IMR-90 (cell line): ENCODE measurements around the gene DOK1. TPM values are rescaled to one million over a fixed set of nuclear protein-coding genes. Genes with fewer than 3 reads are reported as not detected.

Source experiments
- ATAC-seq: fragments of 200-7000 bp; cut with Tn5 transposase; 2 replicates; pipeline ENCODE4 v1.9.1; 2020; ENCODE audit warnings: low read depth, mild to moderate bottlenecking, moderate library complexity
- BruUV-seq: library from RNA; stranded (reverse); fragments of 400-500 nt; replicated peaks from 2 replicates; lab custom pipeline; 2021; lab: Mats Ljungman, UMichigan
- CTCF ChIA-PET: fragments of 300-600 bp; formaldehyde crosslinking; extraction: SDS; loops from one replicate; lab custom pipeline; 2021; ENCODE audit warnings: antibody characterized with exemption; lab: Yijun Ruan, JAX
- POLR2A ChIA-PET: fragments of 300-600 bp; sonication (Branson Sonifier 250); formaldehyde crosslinking; loops from one replicate; lab custom pipeline; 2022; ENCODE audit warnings: antibody characterized with exemption; ENCODE audit not compliant: unreplicated experiment; lab: Charles Lee
- DNase-seq: peaks from one replicate; pipeline ENCODE4 v3.0.0; 2013
- H2AFZ ChIP-seq: replicated peaks from 2 replicates; pipeline ENCODE3; 2013; ENCODE audit warnings: low read length, mild to moderate bottlenecking; ENCODE audit not compliant: poor library complexity
- H2AK5ac ChIP-seq: 2 replicates; pipeline ENCODE4 v1.6.1; 2013; ENCODE audit warnings: low read depth, low read length, inconsistent platforms
- H2AK9ac ChIP-seq: replicated peaks from 2 replicates; pipeline ENCODE3; 2013; ENCODE audit warnings: mild to moderate bottlenecking, low read depth, low read length, moderate library complexity; ENCODE audit not compliant: poor library complexity
- H2BK120ac ChIP-seq: 2 replicates; pipeline ENCODE4 v1.6.1; 2013; ENCODE audit warnings: low read depth, low read length, inconsistent platforms
- H2BK15ac ChIP-seq: 3 replicates; pipeline ENCODE4 v1.6.1; 2013; ENCODE audit warnings: low read depth, low read length, inconsistent platforms
- H2BK20ac ChIP-seq: 2 replicates; pipeline ENCODE4 v1.6.1; 2013; ENCODE audit warnings: low read depth, mild to moderate bottlenecking, inconsistent platforms, low read length, moderate library complexity
- H2BK5ac ChIP-seq: 2 replicates; pipeline ENCODE4 v1.6.1; 2013; ENCODE audit warnings: mild to moderate bottlenecking, low read depth, low read length, inconsistent platforms; ENCODE audit not compliant: poor library complexity, severe bottlenecking
- H3K14ac ChIP-seq: replicated peaks from 2 replicates; pipeline ENCODE4 v1.6.1; 2013; ENCODE audit warnings: low read depth, low read length, inconsistent platforms
- H3K18ac ChIP-seq: 2 replicates; pipeline ENCODE4 v1.6.1; 2013; ENCODE audit warnings: low read depth, low read length, control low read depth
- H3K23ac ChIP-seq: 2 replicates; pipeline ENCODE4 v1.6.1; 2013; ENCODE audit warnings: low read depth, low read length, inconsistent platforms
- H3K27ac ChIP-seq: 2 replicates; pipeline ENCODE4 v1.5.1; 2013; ENCODE audit warnings: mild to moderate bottlenecking, control low read depth, low read length; ENCODE audit not compliant: insufficient read depth
- H3K27me3 ChIP-seq: 2 replicates; pipeline ENCODE4 v1.6.1; 2013; ENCODE audit warnings: low read length; ENCODE audit not compliant: control insufficient read depth, insufficient read depth
- H3K36me3 ChIP-seq: 2 replicates; pipeline ENCODE4 v1.6.1; 2013; ENCODE audit warnings: low read length, mixed read lengths; ENCODE audit not compliant: control insufficient read depth, insufficient read depth
- H3K4ac ChIP-seq: 2 replicates; pipeline ENCODE4 v1.6.1; 2013; ENCODE audit warnings: low read depth, low read length, inconsistent platforms
- H3K4me1 ChIP-seq: 2 replicates; pipeline ENCODE4 v1.6.1; 2013; ENCODE audit warnings: low read length, mixed read lengths; ENCODE audit not compliant: control insufficient read depth, insufficient read depth
- H3K4me2 ChIP-seq: 2 replicates; pipeline ENCODE4 v1.6.1; 2013; ENCODE audit warnings: low read depth, mild to moderate bottlenecking, control low read depth, low read length, moderate library complexity
- H3K4me3 ChIP-seq: 2 replicates; pipeline ENCODE4 v1.5.1; 2013; ENCODE audit warnings: low read depth, mild to moderate bottlenecking, control low read depth, low read length, moderate library complexity; ENCODE audit not compliant: insufficient read depth
- H3K56ac ChIP-seq: 2 replicates; pipeline ENCODE4 v1.6.1; 2013; ENCODE audit warnings: low read length, inconsistent platforms; ENCODE audit not compliant: insufficient read depth; ENCODE audit errors: extremely low read depth
- H3K79me1 ChIP-seq, 2 experiments: 2 replicates each; pipeline ENCODE4 v1.6.1; 2013; ENCODE audit warnings: low read length in 2 of 2, inconsistent platforms in 1 of 2, low read depth in 1 of 2
- H3K9ac ChIP-seq: 2 replicates; pipeline ENCODE4 v1.6.1; 2013; ENCODE audit warnings: low read depth, low read length, control low read depth
- H3K9me1 ChIP-seq: 2 replicates; pipeline ENCODE4 v1.6.1; 2013; ENCODE audit warnings: low read length, inconsistent platforms; ENCODE audit not compliant: insufficient read depth
- H3K9me3 ChIP-seq: 2 replicates; pipeline ENCODE4 v1.6.1; 2013; ENCODE audit warnings: low read length; ENCODE audit not compliant: control insufficient read depth, insufficient read depth
- H4K20me1 ChIP-seq: 2 replicates; pipeline ENCODE4 v1.6.1; 2013; ENCODE audit warnings: low read length, inconsistent platforms; ENCODE audit not compliant: insufficient read depth
- H4K5ac ChIP-seq: 2 replicates; pipeline ENCODE4 v1.6.1; 2013; ENCODE audit warnings: mild to moderate bottlenecking, low read depth, low read length, control low read depth
- H4K8ac ChIP-seq, 2 experiments: 2 replicates each; pipeline ENCODE4 v1.6.1; 2013; ENCODE audit warnings: low read depth in 2 of 2, low read length in 2 of 2, control low read depth in 1 of 2, inconsistent platforms in 1 of 2
- H4K91ac ChIP-seq: 2 replicates; pipeline ENCODE4 v1.6.1; 2013; ENCODE audit warnings: low read depth, low read length, inconsistent platforms; ENCODE audit not compliant: insufficient read depth
- BHLHE40 ChIP-seq: fragments of 150-350 bp; IDR thresholded peaks from 2 replicates; pipeline ENCODE4 v1.6.1; 2016; ENCODE audit warnings: mild to moderate bottlenecking, low read depth, low read length
- CEBPB ChIP-seq: IDR thresholded peaks from 2 replicates; pipeline ENCODE4 v1.6.1; 2012; ENCODE audit warnings: low read depth, low read length, improper control_type of control experiment
- CHD1 ChIP-seq: IDR thresholded peaks from 2 replicates; pipeline ENCODE4 v1.6.1; 2012; ENCODE audit warnings: low read depth, low read length, improper control_type of control experiment
- CTCF ChIP-seq: conservative IDR thresholded peaks from 2 replicates; pipeline ENCODE4 v1.5.1; 2012; ENCODE audit warnings: mild to moderate bottlenecking, low read depth, low read length, improper control_type of control experiment
- ELK1 ChIP-seq: fragments of 150-350 bp; IDR thresholded peaks from 2 replicates; pipeline ENCODE4 v1.6.1; 2016; ENCODE audit warnings: low read depth, mild to moderate bottlenecking, low read length, moderate library complexity, borderline replicate concordance
- FOS ChIP-seq: fragments of 150-350 bp; IDR thresholded peaks from 2 replicates; pipeline ENCODE4 v1.6.1; 2016; ENCODE audit warnings: low read depth, low read length
- MAFK ChIP-seq: IDR thresholded peaks from 2 replicates; pipeline ENCODE4 v1.6.1; 2012; ENCODE audit warnings: low read depth, low read length, improper control_type of control experiment
- MAZ ChIP-seq: IDR thresholded peaks from 2 replicates; pipeline ENCODE4 v1.6.1; 2012; ENCODE audit warnings: low read depth, mild to moderate bottlenecking, low read length, improper control_type of control experiment, moderate library complexity, borderline replicate concordance
- MXI1 ChIP-seq: IDR thresholded peaks from 2 replicates; pipeline ENCODE4 v1.6.1; 2012; ENCODE audit warnings: low read depth, mild to moderate bottlenecking, low read length, moderate library complexity, borderline replicate concordance
- NFE2L2 ChIP-seq: fragments of 150-350 bp; IDR thresholded peaks from 2 replicates; pipeline ENCODE4 v1.6.1; 2016; ENCODE audit warnings: low read depth, mild to moderate bottlenecking, low read length
- POLR2A ChIP-seq: IDR thresholded peaks from 2 replicates; pipeline ENCODE4 v1.6.1; 2012; ENCODE audit warnings: mild to moderate bottlenecking, low read depth, low read length
- RAD21 ChIP-seq: IDR thresholded peaks from 2 replicates; pipeline ENCODE4 v1.6.1; 2012; ENCODE audit warnings: low read length, improper control_type of control experiment
- RCOR1 ChIP-seq: IDR thresholded peaks from 2 replicates; pipeline ENCODE4 v1.6.1; 2012; ENCODE audit warnings: mild to moderate bottlenecking, low read length, improper control_type of control experiment; ENCODE audit not compliant: insufficient replicate concordance
- RFX5 ChIP-seq: IDR thresholded peaks from 2 replicates; pipeline ENCODE4 v1.8.0; 2012; ENCODE audit warnings: low read depth, mild to moderate bottlenecking, low read length, moderate library complexity
- SMC3 ChIP-seq: fragments of 150-350 bp; IDR thresholded peaks from 2 replicates; pipeline ENCODE4 v1.6.1; 2016; ENCODE audit warnings: low read depth, mild to moderate bottlenecking, antibody characterized with exemption, low read length, moderate library complexity
- USF2 ChIP-seq: fragments of 150-350 bp; IDR thresholded peaks from 2 replicates; pipeline ENCODE4 v1.6.1; 2017; ENCODE audit warnings: mild to moderate bottlenecking, antibody characterized with exemption, low read length, low read depth
- WGBS, 2 experiments: methylation state at CpG; one replicate each; pipeline versions ENCODE4 v1.1.5 to v1.1.7; 2013; ENCODE audit warnings: missing lambda C conversion rate in 2 of 2; ENCODE audit not compliant: insufficient read length in 1 of 2; ENCODE audit errors: extremely low coverage in 2 of 2; 5-methylcytosine and 5-hydroxymethylcytosine counted together
- dilution Hi-C: fragments of 300-500 bp; cut with HindIII; formaldehyde crosslinking; loops from one replicate; pipeline ENCODE4 v1.14.3; 2018; ENCODE audit warnings: low sequenced_read_pairs; ENCODE audit not compliant: unreplicated experiment
- in situ Hi-C: fragments of 300-500 bp; cut with MboI; formaldehyde crosslinking; loops from 3 replicates; pipeline ENCODE4 v1.14.3; 2019; ENCODE audit warnings: low sequenced_read_pairs, inconsistent platforms, mixed read lengths
- intact Hi-C: fragments of 100-400 bp; cut with micrococcal nuclease; formaldehyde crosslinking; loops from 2 replicates; pipeline ENCODE4 v1.10.0; 2022
- polyA plus RNA-seq, 3 experiments: library from polyadenylated mRNA; depleted of rRNA; stranded (reverse); fragments of >200 nt; gene quantifications; 2 replicates each; pipeline ENCODE4 v1.2.3, GENCODE V29; 2012; ENCODE audit warnings: low replicate concordance in 1 of 3
- total RNA-seq: library from RNA; depleted of rRNA; stranded (reverse); fragments of >200 nt; gene quantifications from 2 replicates; pipeline ENCODE4 v1.2.3, GENCODE V29; 2012

The DOK1 gene
- total and polyA plus RNA-seq, 2 of the 4 experiments (the other 2 are of a cell fraction) = 15.4 to 17.6 TPM

- no TSS peak for BruUV-seq
- ATAC-seq (no peak), DNase-seq (no peak)
- peak overlapping the region; percentile 14; the same call in 1 of the 2 replicates for H2BK120ac ChIP-seq
- no peak overlapping the region for H3K4me2 ChIP-seq
- H3K23ac ChIP-seq = no peak overlapping the region
- no peaks in the 10 kb centered on the region for H4K20me1 ChIP-seq
- no peak overlapping the region for H3K9ac ChIP-seq
- dilution Hi-C loops = no loop called here
- no peak overlapping the region for H2AFZ ChIP-seq
- TF ChIP-seq BHLHE40 (no peak), FOS (no peak), POLR2A (no peak), RFX5 (no peak), RCOR1 (no peak), MXI1 (no peak), MAZ (no peak), CHD1 (no peak), NFE2L2 (no peak), CEBPB (no peak), ELK1 (no peak), CTCF (no peak), RAD21 (no peak), MAFK (no peak), SMC3 (no peak), USF2 (no peak)
- in situ Hi-C loops = no loop called here
- H3K27ac ChIP-seq = no peak overlapping the region
- H3K27me3 ChIP-seq = no peaks in the 10 kb centered on the region
- WGBS, 2 experiments = no CpG with 5 or more reads among the region's 2 CpGs
- no peaks in the 10 kb centered on the region for H3K79me1 ChIP-seq
- H3K14ac ChIP-seq = no peak overlapping the region
- CTCF ChIA-PET = no interaction called here
- no peaks in the 10 kb centered on the region for H3K9me3 ChIP-seq
- no peak overlapping the region for H4K5ac ChIP-seq
- H2AK9ac ChIP-seq = no peak overlapping the region
- H3K18ac ChIP-seq = no peak overlapping the region
- peaks cover 14% of the 10 kb centered on the region for H3K9me1 ChIP-seq
- no peak overlapping the region for H2BK5ac ChIP-seq
- POLR2A ChIA-PET = no interaction called here
- H4K8ac ChIP-seq = no peak overlapping the region
- H2BK20ac ChIP-seq = no peak overlapping the region
- H3K4me3 ChIP-seq = no peak overlapping the region
- H3K4ac ChIP-seq = no peak overlapping the region
- H2BK15ac ChIP-seq = no peak overlapping the region
- H4K91ac ChIP-seq = no peak overlapping the region
- no peak overlapping the region for H3K56ac ChIP-seq
- no peak overlapping the region for H2AK5ac ChIP-seq
- peaks cover 18% of the 10 kb centered on the region for H3K4me1 ChIP-seq
- H3K36me3 ChIP-seq = no peaks in the 10 kb centered on the region
- intact Hi-C loops = no loop called here
Observed at GRCh38 chr2:74582184-74582583, 27.7 kb downstream of the DOK1 start.
